ENCODE results near the gene LHPP.

Gene LHPP

GRCh38 chr10:124469956-124470484 is 8.4 kb downstream of the LHPP start:
- Histone ChIP-seq H3K4me3 (replicated peaks; ENCODE audit: insufficient read depth, low read length) (no peak overlapping the region), H3K27ac (replicated peaks) (no peak overlapping the region), H3K27me3 (ENCODE audit: insufficient read depth, poor library complexity, severe bottlenecking) (no peaks in the 10 kb centered on the region)
- DNase-seq (ENCODE audit: low read depth in 1 of 2, low spot score in 1 of 2), result no peak
- no peak for TF ChIP-seq REST (IDR thresholded peaks at IDR 0.05; ENCODE audit: insufficient replicate concordance, low read depth)
- no peak for TF ChIP-seq POLR2AphosphoS5 (IDR thresholded peaks at IDR 0.05; ENCODE audit: low read depth)
- no peak for TF ChIP-seq GABPA (IDR thresholded peaks at IDR 0.05; ENCODE audit: low read depth)
- no peak for TF ChIP-seq CTCF (IDR thresholded peaks at IDR 0.05; ENCODE audit: insufficient read depth, low read length)
- no peak for TF ChIP-seq SPI1 (IDR thresholded peaks at IDR 0.05; ENCODE audit: borderline replicate concordance, low read depth)

- Histone ChIP-seq H3K27me3 (ENCODE audit: insufficient read depth, poor library complexity, severe bottlenecking) (no peaks in the 10 kb centered on the region), H3K27ac (replicated peaks) (no peak overlapping the region), H3K4me3 (replicated peaks; ENCODE audit: insufficient read depth, low read length) (no peak overlapping the region)
- TF ChIP-seq REST (IDR thresholded peaks at IDR 0.05; ENCODE audit: insufficient replicate concordance, low read depth) (no peak), GABPA (IDR thresholded peaks at IDR 0.05; ENCODE audit: low read depth) (no peak), SPI1 (IDR thresholded peaks at IDR 0.05; ENCODE audit: borderline replicate concordance, low read depth) (no peak), POLR2AphosphoS5 (IDR thresholded peaks at IDR 0.05; ENCODE audit: low read depth) (no peak), CTCF (IDR thresholded peaks at IDR 0.05; ENCODE audit: insufficient read depth, low read length) (no peak)
- DNase-seq (ENCODE audit: low read depth in 1 of 2, low spot score in 1 of 2), result no peak
These were observed 9.2 kb downstream of the LHPP start for GRCh38 chr10:124470544-124471434.

GRCh38 chr10:124472071-124472470 is 10.4 kb downstream of the LHPP start:
- Histone ChIP-seq H3K4me3 (replicated peaks; ENCODE audit: insufficient read depth, low read length) (no peak overlapping the region), H3K27me3 (ENCODE audit: insufficient read depth, poor library complexity, severe bottlenecking) (no peaks in the 10 kb centered on the region), H3K27ac (replicated peaks) (no peak overlapping the region)
- no peak for TF ChIP-seq GABPA (IDR thresholded peaks at IDR 0.05; ENCODE audit: low read depth)
- TF ChIP-seq SPI1 (IDR thresholded peaks at IDR 0.05; ENCODE audit: borderline replicate concordance, low read depth), result no peak
- no peak for DNase-seq (ENCODE audit: low read depth in 1 of 2, low spot score in 1 of 2)

GRCh38 chr10:124473070-124473469 is 11.4 kb downstream of the LHPP start:
- no peak overlapping the region for H3K27ac ChIP-seq (replicated peaks)
- no peaks in the 10 kb centered on the region for H3K27me3 ChIP-seq (ENCODE audit: insufficient read depth, poor library complexity, severe bottlenecking)
- no peak overlapping the region for H3K4me3 ChIP-seq (replicated peaks; ENCODE audit: insufficient read depth, low read length)
- no peak for DNase-seq (ENCODE audit: low read depth in 1 of 2, low spot score in 1 of 2)
- TF ChIP-seq SPI1 (IDR thresholded peaks at IDR 0.05; ENCODE audit: borderline replicate concordance, low read depth) (no peak), REST (IDR thresholded peaks at IDR 0.05; ENCODE audit: insufficient replicate concordance, low read depth) (peak; percentile 49)
